Uterus (tissue), 4 donors: ENCODE data around the gene SLC22A1. TPM values are rescaled to one million over a fixed set of nuclear protein-coding genes. Genes with fewer than 3 reads are reported as not detected.

Experiments
- DNase-seq, 2 donors: peaks; one replicate each; pipeline ENCODE4 v3.0.0-alpha.2; 2019 to 2020
- H3K27ac ChIP-seq, 2 donors: fragments of 200-600 bp; sonication (generic); 1 replicate in 1 of 2; 2 replicates in 1 of 2; pipeline ENCODE4 v1.5.1; 2016 to 2018
- H3K27me3 ChIP-seq, 2 donors: fragments of 200-600 bp; sonication (generic); one replicate each; pipeline ENCODE4 v1.5.1; 2018 to 2019; ENCODE audit warnings: control low read depth in 1 of 2
- H3K36me3 ChIP-seq, 2 donors: fragments of 200-600 bp; sonication (generic); one replicate each; pipeline ENCODE4 v1.5.1; 2019; ENCODE audit warnings: control low read depth in 1 of 2
- H3K4me1 ChIP-seq, 2 donors: fragments of 200-600 bp; sonication (generic); one replicate each; pipeline ENCODE4 v1.5.1; 2018 to 2019; ENCODE audit warnings: control low read depth in 1 of 2
- H3K4me3 ChIP-seq, 2 donors: fragments of 200-600 bp; sonication (generic); 1 replicate in 1 of 2; 2 replicates in 1 of 2; pipeline ENCODE4 v1.5.1; 2018 to 2019; ENCODE audit warnings: mild to moderate bottlenecking in 1 of 2
- H3K9me3 ChIP-seq, 2 donors: fragments of 200-600 bp; sonication (generic); one replicate each; pipeline ENCODE4 v1.5.1; 2019; ENCODE audit warnings: control low read depth in 1 of 2
- POLR2A ChIP-seq, 2 donors: fragments of 450-650 bp; IDR thresholded peaks; one replicate each; pipeline ENCODE4 v1.6.1; 2016; ENCODE audit warnings: antibody characterized with exemption in 2 of 2, mild to moderate bottlenecking in 1 of 2, moderate library complexity in 1 of 2
- intact Hi-C: fragments of 100-400 bp; cut with DNase I; formaldehyde crosslinking; loops from one replicate; pipeline ENCODE4 v1.15.1; 2023; ENCODE audit warnings: low total_unique reads
- total RNA-seq, 4 donors: library from RNA; depleted of rRNA in 3 of 4; stranded (reverse); fragments of >200 nt in 3 of 4; gene quantifications; one replicate each; pipeline versions ENCODE4 v1.1.0 to v1.2.4, GENCODE V29; 2014 to 2023
- TF ChIP-seq, protein P1 (sequence below), 4 experiments: fragments of 200-600 bp in 2 of 4; fragments of 450-650 bp in 2 of 4; sonication (generic) in 2 of 4; IDR thresholded peaks; one replicate each; pipeline ENCODE4 v1.5.1; 2016 to 2019; ENCODE audit warnings: antibody characterized with exemption in 4 of 4, mild to moderate bottlenecking in 2 of 4, moderate library complexity in 1 of 4
- donor health status: DM: yes; HTN: yes; CAD: no.

SLC22A1 gene
- total RNA-seq, 4 donors from 2014 or later: 0.35 to 5.4 TPM; not detected in 2

GRCh38 chr6:160141001-160141726 is 19.5 kb downstream of the SLC22A1 start:
- Histone ChIP-seq H3K4me3 (no peak overlapping the region), H3K9me3 (no peaks in the 10 kb centered on the region), H3K4me1 (peaks cover 3 to 6% of the 10 kb centered on the region in 2 donors), H3K27ac (peak overlapping the region; percentile 77 to 80), H3K27me3 (no peaks in the 10 kb centered on the region), H3K36me3 (no peaks in the 10 kb centered on the region)
- no peak for TF ChIP-seq POLR2A (IDR thresholded peaks at IDR 0.05)
- TF ChIP-seq, protein P1, sequence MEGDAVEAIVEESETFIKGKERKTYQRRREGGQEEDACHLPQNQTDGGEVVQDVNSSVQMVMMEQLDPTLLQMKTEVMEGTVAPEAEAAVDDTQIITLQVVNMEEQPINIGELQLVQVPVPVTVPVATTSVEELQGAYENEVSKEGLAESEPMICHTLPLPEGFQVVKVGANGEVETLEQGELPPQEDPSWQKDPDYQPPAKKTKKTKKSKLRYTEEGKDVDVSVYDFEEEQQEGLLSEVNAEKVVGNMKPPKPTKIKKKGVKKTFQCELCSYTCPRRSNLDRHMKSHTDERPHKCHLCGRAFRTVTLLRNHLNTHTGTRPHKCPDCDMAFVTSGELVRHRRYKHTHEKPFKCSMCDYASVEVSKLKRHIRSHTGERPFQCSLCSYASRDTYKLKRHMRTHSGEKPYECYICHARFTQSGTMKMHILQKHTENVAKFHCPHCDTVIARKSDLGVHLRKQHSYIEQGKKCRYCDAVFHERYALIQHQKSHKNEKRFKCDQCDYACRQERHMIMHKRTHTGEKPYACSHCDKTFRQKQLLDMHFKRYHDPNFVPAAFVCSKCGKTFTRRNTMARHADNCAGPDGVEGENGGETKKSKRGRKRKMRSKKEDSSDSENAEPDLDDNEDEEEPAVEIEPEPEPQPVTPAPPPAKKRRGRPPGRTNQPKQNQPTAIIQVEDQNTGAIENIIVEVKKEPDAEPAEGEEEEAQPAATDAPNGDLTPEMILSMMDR (IDR thresholded peaks at IDR 0.05): no peak
- intact Hi-C loops: no loop called here
- peak in 1 of 2 donors; percentile 62 for DNase-seq

- H3K4me3 ChIP-seq: no peak overlapping the region
- no peaks in the 10 kb centered on the region for H3K9me3 ChIP-seq
- H3K27ac ChIP-seq: peak overlapping the region; percentile 77 to 80
- no peak for TF ChIP-seq POLR2A (IDR thresholded peaks at IDR 0.05)
- TF ChIP-seq, protein P1 (IDR thresholded peaks at IDR 0.05): no peak
- DNase-seq: no peak
- no peaks in the 10 kb centered on the region for H3K27me3 ChIP-seq
- intact Hi-C loops: no loop called here
- H3K4me1 ChIP-seq: peaks cover 3 to 6% of the 10 kb centered on the region in 2 donors
- no peaks in the 10 kb centered on the region for H3K36me3 ChIP-seq
Observed at GRCh38 chr6:160142115-160142715, 20.6 kb downstream of the SLC22A1 start.

DNA sequence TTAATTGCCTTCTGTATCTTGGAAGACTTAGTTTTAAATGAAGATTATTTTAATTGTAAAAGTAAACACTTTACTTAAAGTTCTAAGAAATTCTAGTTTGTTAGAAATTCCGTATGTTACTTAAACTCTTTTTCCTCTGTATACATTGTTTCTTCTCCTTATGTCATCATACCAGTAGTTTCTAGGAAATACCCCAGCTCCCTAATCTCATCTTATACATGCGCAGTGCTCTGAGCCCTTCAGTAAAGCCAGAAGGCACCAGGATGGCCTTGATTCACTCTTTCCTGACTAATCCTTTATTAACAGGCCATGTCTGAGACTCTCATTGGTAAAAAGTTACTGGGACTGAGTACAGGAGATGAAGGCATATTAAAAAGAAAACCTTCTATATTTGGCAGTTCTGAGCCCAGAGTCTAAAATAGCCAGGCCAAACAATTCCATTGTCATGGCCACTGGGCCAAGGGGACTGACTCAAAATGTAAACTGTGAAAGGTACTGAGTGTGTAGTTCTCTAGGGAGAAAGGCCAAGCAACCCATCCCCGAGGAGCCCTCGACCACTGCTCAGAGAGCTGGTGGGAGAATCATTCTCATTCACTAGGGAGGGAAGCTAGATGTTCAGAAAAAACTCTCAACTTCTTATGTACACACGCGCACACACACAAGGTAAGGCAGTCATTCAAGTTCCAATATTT is 25.0 kb downstream of the SLC22A1 start:
- no peak for TF ChIP-seq POLR2A (IDR thresholded peaks at IDR 0.05)
- TF ChIP-seq, protein P1 (IDR thresholded peaks at IDR 0.05): no peak
- intact Hi-C loops: no loop called here
- Histone ChIP-seq H3K27me3 (no peaks in the 10 kb centered on the region), H3K36me3 (no peaks in the 10 kb centered on the region), H3K4me1 (no peaks in the 10 kb centered on the region), H3K9me3 (no peaks in the 10 kb centered on the region), H3K27ac (peak overlapping the region; percentile 8 to 43), H3K4me3 (no peak overlapping the region)
- no peak for DNase-seq

- TF ChIP-seq, protein P1 (IDR thresholded peaks at IDR 0.05): no peak
- no peak for TF ChIP-seq POLR2A (IDR thresholded peaks at IDR 0.05)
Observed at GRCh38 chr6:160147146-160147536, 25.5 kb downstream of the SLC22A1 start.

DNA sequence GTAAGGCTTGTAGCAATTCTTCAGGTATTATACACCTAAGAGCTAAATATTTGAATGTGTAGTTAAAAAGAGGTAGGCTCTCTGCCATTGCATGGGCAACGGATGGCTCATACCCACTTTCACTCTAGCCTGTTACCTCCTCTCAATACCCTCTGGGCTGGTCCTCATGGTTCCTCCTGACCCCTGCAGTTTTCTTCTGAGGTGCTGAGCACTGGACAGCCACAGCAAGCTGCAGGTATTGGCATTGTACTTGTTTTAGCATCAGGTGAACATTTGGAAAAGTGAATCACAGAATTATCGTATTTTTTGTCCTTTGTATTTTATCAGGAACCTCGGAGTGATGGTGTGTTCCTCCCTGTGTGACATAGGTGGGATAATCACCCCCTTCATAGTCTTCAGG is 32.9 kb downstream of the SLC22A1 start:
- no peaks in the 10 kb centered on the region for H3K9me3 ChIP-seq
- H3K27ac ChIP-seq: no peak overlapping the region
- intact Hi-C loops: no loop called here
- H3K36me3 ChIP-seq: no peaks in the 10 kb centered on the region
- no peak overlapping the region for H3K4me3 ChIP-seq
- no peaks in the 10 kb centered on the region for H3K27me3 ChIP-seq
- no peak for DNase-seq
- no peaks in the 10 kb centered on the region for H3K4me1 ChIP-seq
- no peak for TF ChIP-seq POLR2A (IDR thresholded peaks at IDR 0.05)
- TF ChIP-seq, protein P1 (IDR thresholded peaks at IDR 0.05): no peak

More at GRCh38 chr6:160147146-160147536, 25.5 kb downstream of the SLC22A1 start:
- no peaks in the 10 kb centered on the region for H3K36me3 ChIP-seq
- no peak for DNase-seq
- H3K4me1 ChIP-seq: no peaks in the 10 kb centered on the region
- H3K9me3 ChIP-seq: no peaks in the 10 kb centered on the region
- intact Hi-C loops: no loop called here
- no peak overlapping the region for H3K4me3 ChIP-seq
- peak overlapping the region; percentile 8 to 43 for H3K27ac ChIP-seq
- no peaks in the 10 kb centered on the region for H3K27me3 ChIP-seq
